Uterus (tissue), 2 donors: ENCODE data around the gene SPATA2.

ENCODE experiments used
- POLR2A ChIP-seq, 2 donors: fragments of 450-650 bp; IDR thresholded peaks; one replicate each; pipeline ENCODE4 v1.6.1; 2016; ENCODE audit warnings: antibody characterized with exemption in 2 of 2, mild to moderate bottlenecking in 1 of 2, moderate library complexity in 1 of 2
- TF ChIP-seq, protein P1 (sequence below), 4 experiments: fragments of 200-600 bp in 2 of 4; fragments of 450-650 bp in 2 of 4; sonication (generic) in 2 of 4; IDR thresholded peaks; one replicate each; pipeline ENCODE4 v1.5.1; 2016 to 2019; ENCODE audit warnings: antibody characterized with exemption in 4 of 4, mild to moderate bottlenecking in 2 of 4, moderate library complexity in 1 of 4

DNA sequence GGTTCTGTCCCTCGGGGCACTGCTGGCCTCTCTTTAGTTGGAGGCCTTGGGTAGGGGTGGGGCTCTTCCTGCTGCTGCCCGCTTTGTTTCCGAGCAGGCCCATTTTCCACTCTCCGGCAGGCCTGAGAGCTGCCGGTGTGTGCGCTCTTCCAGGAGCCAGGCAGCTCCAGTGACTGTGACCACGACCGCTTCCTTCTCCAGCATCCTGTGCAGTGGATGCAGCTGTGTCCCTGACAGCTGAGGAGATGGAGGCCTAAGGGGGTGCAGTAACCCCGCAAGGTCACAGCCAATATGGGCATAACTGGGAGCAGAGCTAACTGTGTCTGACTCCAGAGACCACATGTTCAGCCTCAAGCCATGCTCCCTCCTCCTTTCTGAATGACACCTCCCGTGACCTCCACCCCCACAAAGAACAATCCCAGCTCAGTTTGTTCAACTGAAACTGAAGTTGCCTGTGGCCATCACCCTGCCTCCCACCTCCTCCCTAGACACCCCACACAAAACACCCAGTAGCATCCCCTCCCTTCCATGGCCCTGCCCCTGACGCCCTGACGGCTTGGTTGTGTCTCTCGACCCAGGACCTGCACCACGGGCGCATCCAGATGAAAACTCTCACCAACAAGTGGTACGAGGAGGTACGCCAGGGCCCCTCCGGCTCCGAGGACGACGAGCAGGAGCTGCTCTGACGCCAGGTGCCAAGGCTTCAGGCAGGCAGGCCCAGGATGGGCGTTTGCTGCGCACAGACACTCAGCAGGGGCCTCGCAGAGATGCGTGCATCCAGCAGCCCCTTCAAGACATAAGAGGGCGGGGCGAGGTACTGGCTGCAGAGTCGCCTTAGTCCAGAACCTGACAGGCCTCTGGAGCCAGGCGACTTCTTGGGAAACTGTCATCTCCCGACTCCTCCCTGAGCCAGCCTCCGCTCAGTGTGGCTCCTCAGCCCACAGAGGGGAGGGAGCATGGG, 27.8 kb downstream of the SPATA2 start:
- TF ChIP-seq, protein P1, sequence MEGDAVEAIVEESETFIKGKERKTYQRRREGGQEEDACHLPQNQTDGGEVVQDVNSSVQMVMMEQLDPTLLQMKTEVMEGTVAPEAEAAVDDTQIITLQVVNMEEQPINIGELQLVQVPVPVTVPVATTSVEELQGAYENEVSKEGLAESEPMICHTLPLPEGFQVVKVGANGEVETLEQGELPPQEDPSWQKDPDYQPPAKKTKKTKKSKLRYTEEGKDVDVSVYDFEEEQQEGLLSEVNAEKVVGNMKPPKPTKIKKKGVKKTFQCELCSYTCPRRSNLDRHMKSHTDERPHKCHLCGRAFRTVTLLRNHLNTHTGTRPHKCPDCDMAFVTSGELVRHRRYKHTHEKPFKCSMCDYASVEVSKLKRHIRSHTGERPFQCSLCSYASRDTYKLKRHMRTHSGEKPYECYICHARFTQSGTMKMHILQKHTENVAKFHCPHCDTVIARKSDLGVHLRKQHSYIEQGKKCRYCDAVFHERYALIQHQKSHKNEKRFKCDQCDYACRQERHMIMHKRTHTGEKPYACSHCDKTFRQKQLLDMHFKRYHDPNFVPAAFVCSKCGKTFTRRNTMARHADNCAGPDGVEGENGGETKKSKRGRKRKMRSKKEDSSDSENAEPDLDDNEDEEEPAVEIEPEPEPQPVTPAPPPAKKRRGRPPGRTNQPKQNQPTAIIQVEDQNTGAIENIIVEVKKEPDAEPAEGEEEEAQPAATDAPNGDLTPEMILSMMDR (IDR thresholded peaks at IDR 0.05) = no peak
- no peak for TF ChIP-seq POLR2A (IDR thresholded peaks at IDR 0.05)
